DND-41 (cell line): ENCODE data around the gene CLRN2.

Source experiments
- CTCF ChIP-seq: IDR thresholded peaks from 2 replicates; pipeline ENCODE4 v1.5.1; 2012; ENCODE audit warnings: borderline replicate concordance, low read length, moderate library complexity, mild to moderate bottlenecking; ENCODE audit not compliant: poor library complexity, severe bottlenecking; ENCODE audit errors: extremely low read depth
- EZH2 ChIP-seq: IDR thresholded peaks from 3 replicates; pipeline ENCODE4 v1.6.1; 2012; ENCODE audit warnings: borderline replicate concordance, low read depth, mild to moderate bottlenecking, moderate library complexity, low read length, inconsistent platforms; ENCODE audit not compliant: severe bottlenecking

DNA sequence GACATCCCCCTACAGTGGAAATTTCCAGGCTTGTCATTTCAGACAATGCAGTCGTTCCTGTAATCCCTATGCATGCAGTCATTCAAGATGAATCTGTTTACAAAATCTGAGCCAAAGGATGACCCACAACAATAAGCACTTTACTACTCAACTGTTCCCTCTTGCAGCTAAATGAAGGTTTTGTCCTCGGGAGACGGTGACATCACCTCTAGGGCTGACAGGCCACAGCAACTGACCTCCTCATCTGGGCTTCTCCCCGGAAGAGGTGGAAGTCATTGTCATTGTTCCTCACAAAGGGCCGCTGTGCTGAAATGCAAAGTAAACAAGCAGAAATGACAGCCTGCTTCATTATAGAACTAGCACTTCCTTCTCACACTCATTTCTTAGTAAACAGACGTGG lies 29.2 kb downstream of the CLRN2 start:
- no peak for TF ChIP-seq CTCF
- TF ChIP-seq EZH2 = no peak
